Neural progenitor cell (in vitro differentiated cells): ENCODE results near the gene NAALADL1.

Experiments
- CTCF ChIP-seq: fragments of 200-600 bp; sonication (generic); IDR thresholded peaks from 2 replicates; pipeline ENCODE4 v1.5.1; 2017; ENCODE audit warnings: antibody characterized with exemption, mild to moderate bottlenecking
- EZH2 ChIP-seq: fragments of 200-600 bp; sonication (generic); IDR thresholded peaks from 2 replicates; pipeline ENCODE4 v1.6.1; 2017; ENCODE audit warnings: antibody characterized with exemption, mild to moderate bottlenecking, moderate library complexity
- EZH2phosphoT487 ChIP-seq: fragments of 200-600 bp; sonication (generic); IDR thresholded peaks from 2 replicates; pipeline ENCODE4 v1.6.1; 2017; ENCODE audit warnings: antibody characterized with exemption

- TF ChIP-seq EZH2: no peak
- no peak for TF ChIP-seq CTCF
- TF ChIP-seq EZH2phosphoT487: no peak
Measured at GRCh38 chr11:64998141-64998540, 60.2 kb downstream of the NAALADL1 start.
